ENCODE results near the gene NEDD4.

The NEDD4 gene

DNA sequence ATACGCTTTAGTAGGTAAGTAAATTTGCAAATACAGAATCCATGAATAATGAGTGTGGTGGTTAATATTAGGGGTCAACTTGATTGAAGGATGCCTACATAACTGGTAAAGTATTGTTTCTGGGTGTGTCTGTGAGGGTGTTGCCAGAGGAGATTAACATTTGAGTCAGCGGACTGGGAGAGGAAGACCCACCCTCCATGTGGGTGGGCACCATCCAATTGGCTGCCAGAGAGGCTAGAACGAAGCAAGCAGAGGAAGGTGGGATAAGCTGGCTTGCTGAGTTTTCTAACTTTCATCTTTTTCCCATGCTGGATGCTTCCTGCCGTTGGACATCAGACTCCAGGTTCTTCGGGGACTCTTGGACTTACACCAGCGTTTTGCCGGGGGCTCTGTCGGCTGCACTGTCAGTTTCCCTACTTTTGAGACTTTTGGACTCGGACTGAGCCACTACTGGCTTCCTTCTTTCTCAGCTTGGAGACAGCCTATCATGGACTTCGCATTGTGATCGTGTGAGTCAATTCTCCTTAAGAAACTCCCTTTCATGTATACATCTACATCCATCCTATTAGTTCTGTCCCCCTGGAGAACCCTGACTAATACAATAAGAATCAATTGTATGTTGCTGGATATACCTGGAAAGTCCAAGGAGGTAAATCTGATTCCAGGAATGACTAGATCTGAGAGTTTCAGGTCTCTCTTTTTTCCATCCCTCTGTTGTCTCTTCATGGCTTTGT, 25.8 kb upstream of the NEDD4 start (continued):
- TF ChIP-seq, protein P1, sequence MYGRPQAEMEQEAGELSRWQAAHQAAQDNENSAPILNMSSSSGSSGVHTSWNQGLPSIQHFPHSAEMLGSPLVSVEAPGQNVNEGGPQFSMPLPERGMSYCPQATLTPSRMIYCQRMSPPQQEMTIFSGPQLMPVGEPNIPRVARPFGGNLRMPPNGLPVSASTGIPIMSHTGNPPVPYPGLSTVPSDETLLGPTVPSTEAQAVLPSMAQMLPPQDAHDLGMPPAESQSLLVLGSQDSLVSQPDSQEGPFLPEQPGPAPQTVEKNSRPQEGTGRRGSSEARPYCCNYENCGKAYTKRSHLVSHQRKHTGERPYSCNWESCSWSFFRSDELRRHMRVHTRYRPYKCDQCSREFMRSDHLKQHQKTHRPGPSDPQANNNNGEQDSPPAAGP (tag by site-specific recombination; IDR thresholded peaks at IDR 0.05) = no peak
- TF ChIP-seq ZSCAN16 (tag by site-specific recombination; IDR thresholded peaks at IDR 0.05) (no peak), ZNF146 (tag by site-specific recombination; IDR thresholded peaks at IDR 0.05) (no peak), ZNF571 (tag by site-specific recombination; IDR thresholded peaks at IDR 0.05) (no peak), ZNF274 (IDR thresholded peaks at IDR 0.05; ENCODE audit: low read length) (no peak), ZNF274 (tag by site-specific recombination; IDR thresholded peaks at IDR 0.05; ENCODE audit: borderline replicate concordance) (no peak), ZNF202 (tag by site-specific recombination; IDR thresholded peaks at IDR 0.05; ENCODE audit: borderline replicate concordance) (no peak), ZNF211 (tag by site-specific recombination; IDR thresholded peaks at IDR 0.05; ENCODE audit: low read depth) (no peak), GLIS2 (tag by site-specific recombination; IDR thresholded peaks at IDR 0.05) (no peak), ATF2 (tag by site-specific recombination; IDR thresholded peaks at IDR 0.05; ENCODE audit: low read depth) (no peak), ZNF768 (tag by site-specific recombination; IDR thresholded peaks at IDR 0.05) (no peak), ZNF791 (tag by site-specific recombination; IDR thresholded peaks at IDR 0.05) (no peak), ZNF558 (tag by site-specific recombination; IDR thresholded peaks at IDR 0.05) (no peak), ZNF677 (tag by site-specific recombination; IDR thresholded peaks at IDR 0.05) (no peak), ZNF529 (tag by site-specific recombination; IDR thresholded peaks at IDR 0.05; ENCODE audit: insufficient replicate concordance) (no peak), ZBTB17 (tag by site-specific recombination; IDR thresholded peaks at IDR 0.05) (0 out of 2 replicates have a peak, but pooled peaks have one; percentile 47), ZXDB (tag by site-specific recombination; IDR thresholded peaks at IDR 0.05) (no peak), ZNF23 (tag by site-specific recombination; IDR thresholded peaks at IDR 0.05; ENCODE audit: borderline replicate concordance) (no peak), ZNF747 (tag by site-specific recombination; IDR thresholded peaks at IDR 0.05) (no peak), ZNF366 (tag by site-specific recombination; conservative IDR thresholded peaks at IDR 0.05) (peak; percentile 68)
- TF ChIP-seq, protein P2, sequence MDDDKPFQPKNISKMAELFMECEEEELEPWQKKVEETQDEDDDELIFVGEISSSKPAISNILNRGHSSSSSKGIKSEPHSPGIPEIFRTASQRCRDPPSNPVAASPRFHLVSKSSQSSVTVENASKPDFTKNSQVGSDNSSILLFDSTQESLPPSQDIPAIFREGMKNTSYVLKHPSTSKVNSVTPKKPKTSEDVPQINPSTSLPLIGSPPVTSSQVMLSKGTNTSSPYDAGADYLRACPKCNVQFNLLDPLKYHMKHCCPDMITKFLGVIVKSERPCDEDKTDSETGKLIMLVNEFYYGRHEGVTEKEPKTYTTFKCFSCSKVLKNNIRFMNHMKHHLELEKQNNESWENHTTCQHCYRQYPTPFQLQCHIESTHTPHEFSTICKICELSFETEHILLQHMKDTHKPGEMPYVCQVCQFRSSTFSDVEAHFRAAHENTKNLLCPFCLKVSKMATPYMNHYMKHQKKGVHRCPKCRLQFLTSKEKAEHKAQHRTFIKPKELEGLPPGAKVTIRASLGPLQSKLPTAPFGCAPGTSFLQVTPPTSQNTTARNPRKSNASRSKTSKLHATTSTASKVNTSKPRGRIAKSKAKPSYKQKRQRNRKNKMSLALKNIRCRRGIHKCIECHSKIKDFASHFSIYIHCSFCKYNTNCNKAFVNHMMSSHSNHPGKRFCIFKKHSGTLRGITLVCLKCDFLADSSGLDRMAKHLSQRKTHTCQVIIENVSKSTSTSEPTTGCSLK (tag by site-specific recombination; IDR thresholded peaks at IDR 0.05) = no peak
- TF ChIP-seq, protein P3, sequence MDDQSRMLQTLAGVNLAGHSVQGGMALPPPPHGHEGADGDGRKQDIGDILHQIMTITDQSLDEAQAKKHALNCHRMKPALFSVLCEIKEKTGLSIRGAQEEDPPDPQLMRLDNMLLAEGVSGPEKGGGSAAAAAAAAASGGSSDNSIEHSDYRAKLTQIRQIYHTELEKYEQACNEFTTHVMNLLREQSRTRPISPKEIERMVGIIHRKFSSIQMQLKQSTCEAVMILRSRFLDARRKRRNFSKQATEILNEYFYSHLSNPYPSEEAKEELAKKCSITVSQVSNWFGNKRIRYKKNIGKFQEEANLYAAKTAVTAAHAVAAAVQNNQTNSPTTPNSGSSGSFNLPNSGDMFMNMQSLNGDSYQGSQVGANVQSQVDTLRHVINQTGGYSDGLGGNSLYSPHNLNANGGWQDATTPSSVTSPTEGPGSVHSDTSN (CRISPR knock-in tag; IDR thresholded peaks at IDR 0.05) = no peak
